HL-60/S4 (cell line): ENCODE results near the gene GLRX.

Experiments
- in situ Hi-C: fragments of 300-500 bp; cut with MboI; formaldehyde crosslinking; loops from 2 replicates; pipeline ENCODE4 v1.14.3; 2022; ENCODE audit warnings: low sequenced_read_pairs

GLRX gene

GRCh38 chr5:95856501-95856981 is 34.0 kb upstream of the GLRX start:
- in situ Hi-C loops = loop anchor here (25.0 kb wide), 1 partner anchor 481 kb away; no protein-coding TSS in a partner anchor

- in situ Hi-C loops = loop anchor here (25.0 kb wide), 1 partner anchor 484 kb away; no protein-coding TSS in a partner anchor
Observed at GRCh38 chr5:95853490-95853889, 31.0 kb upstream of the GLRX start.

DNA sequence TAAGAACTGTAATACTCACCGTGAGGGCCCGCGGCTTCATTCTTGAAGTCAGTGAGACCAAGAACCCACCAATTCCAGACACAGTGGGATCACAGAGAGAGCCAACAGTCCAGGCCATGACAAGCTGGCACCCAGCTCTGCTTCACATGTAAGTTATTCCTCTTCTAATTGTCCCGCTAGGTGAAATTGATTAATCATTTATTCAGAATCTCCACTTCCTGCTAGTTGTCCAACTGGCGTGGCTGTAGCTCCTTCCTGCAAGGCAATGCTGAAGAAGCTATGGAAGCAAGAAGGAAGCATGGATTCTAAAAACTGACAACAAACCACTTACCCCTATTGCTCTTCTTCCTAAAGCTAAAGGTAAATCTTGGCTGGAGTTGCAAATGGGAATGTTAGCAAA is 30.0 kb upstream of the GLRX start:
- in situ Hi-C loops = loop anchor here (25.0 kb wide), 1 partner anchor 485 kb away; no protein-coding TSS in a partner anchor

DNA sequence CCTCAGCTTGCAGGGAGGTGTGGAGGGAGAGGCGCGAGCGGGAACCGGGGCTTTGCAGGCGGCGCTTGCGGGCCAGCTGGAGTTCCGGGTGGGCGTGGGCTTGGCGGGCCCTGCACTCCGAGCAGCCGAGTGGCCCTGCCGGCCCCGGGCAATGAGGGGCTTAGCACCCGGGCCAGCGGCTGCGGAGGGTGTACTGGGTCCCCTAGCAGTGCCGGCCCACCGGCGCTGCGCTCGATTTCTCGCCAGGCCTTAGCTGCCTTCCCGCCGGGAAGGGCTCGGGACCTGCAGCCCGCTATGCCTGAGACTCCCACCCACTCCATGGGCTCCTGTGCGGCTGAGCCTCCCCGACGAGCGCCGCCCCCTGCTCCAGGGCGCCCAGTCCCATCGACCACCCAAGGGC is 28.6 kb upstream of the GLRX start:
- in situ Hi-C loops = loop anchor here (25.0 kb wide), 1 partner anchor 486 kb away; no protein-coding TSS in a partner anchor

GRCh38 chr5:95850391-95850894 is 27.9 kb upstream of the GLRX start:
- in situ Hi-C loops = loop anchor here (25.0 kb wide), 1 partner anchor 487 kb away; no protein-coding TSS in a partner anchor

DNA sequence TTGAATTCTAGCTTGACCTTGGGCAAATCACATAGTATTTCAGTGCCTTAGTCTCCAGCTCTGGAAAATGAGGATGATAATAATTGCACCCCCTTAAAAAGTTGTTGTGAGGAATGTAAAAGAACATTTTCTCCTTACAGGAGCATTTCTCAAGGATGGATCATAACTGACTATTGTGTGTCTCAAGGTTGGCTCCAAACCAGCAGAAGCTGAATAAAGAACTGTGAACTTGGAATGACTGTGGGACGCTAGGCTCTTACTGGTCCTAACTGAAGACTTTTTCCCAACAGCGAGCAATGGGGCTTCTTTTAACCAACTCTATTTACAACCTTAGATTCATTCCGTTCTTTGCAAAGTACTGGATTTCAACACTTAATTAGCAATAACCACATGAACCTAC is 26.2 kb upstream of the GLRX start:
- in situ Hi-C loops = loop anchor here (10.0 to 25.0 kb wide), 2 partner anchors 184 to 561 kb away; partner anchors contain the start of gene MCTP1

DNA sequence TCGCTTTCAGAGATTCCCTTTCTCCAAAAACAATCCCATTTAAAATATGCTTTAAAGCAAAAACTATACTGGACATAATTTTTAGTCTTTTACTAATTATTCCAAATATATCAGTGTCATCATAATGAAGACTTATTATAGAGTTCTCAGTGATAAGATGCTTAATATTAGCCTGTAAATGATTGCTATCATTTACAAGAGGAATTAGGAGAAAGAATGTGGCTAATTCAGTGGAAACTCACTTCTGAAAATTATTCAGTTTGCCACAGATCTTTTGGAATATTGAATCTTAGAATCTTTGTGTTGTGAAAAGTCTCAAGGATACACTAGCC is 24.7 kb upstream of the GLRX start:
- in situ Hi-C loops = loop anchor here (10.0 to 25.0 kb wide), 2 partner anchors 182 to 560 kb away; partner anchors contain the start of gene MCTP1

DNA sequence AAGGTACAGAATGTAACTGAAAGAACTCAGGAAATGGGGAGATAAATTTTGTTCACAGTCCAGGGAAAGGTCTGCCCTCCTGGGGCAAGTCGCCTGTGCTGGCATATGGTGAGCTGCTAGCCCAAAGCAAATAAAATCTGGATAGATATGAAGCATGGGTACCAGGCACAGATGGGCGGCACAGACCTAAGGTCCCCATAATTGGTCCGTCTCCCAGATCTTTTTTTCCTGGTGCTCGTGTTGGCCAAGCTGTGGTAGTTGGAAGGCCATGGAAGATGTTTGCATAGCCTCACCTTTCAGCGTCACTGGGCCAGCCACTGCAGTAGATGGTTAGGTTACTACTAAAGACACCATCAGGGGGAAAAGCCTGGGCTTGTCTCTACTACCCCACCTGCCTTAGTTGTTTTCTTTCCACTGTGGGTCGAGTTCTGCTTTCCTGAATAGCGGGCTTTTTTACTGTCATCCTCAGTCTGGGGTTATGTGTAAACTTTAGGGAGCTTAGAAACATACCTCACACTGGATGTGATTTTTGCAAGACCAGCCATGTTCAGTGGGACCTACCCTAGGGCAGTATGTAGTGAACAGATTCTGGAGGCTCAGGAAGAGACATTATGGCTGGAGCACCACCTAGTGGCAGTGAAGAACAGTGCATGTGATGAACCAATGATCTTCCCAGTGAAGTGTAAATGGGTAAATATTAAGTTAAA is 24.2 kb upstream of the GLRX start:
- in situ Hi-C loops = loop anchor here (10.0 to 25.0 kb wide), 2 partner anchors 182 to 559 kb away; partner anchors contain the start of gene MCTP1

DNA sequence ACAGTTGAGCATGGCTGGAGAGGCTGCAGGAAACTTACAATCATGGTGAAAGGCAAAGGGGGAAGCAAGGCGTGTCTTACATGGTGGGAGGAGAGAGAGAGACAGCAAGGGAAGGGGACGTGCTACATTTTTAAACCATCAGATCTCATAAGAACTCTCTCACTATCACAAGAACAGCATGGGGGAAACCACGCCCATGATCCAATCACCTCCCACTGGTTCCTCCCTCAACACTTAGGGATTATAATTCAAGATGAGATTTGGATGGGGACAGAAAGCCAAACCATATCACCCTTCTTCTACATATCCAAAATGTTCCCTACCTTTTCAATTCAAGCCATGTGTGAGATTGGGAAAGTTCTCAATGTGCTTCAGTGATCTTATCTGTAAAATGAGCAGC is 22.9 kb upstream of the GLRX start:
- in situ Hi-C loops = loop anchor here (10.0 to 25.0 kb wide), 2 partner anchors 181 to 558 kb away; partner anchors contain the start of gene MCTP1

DNA sequence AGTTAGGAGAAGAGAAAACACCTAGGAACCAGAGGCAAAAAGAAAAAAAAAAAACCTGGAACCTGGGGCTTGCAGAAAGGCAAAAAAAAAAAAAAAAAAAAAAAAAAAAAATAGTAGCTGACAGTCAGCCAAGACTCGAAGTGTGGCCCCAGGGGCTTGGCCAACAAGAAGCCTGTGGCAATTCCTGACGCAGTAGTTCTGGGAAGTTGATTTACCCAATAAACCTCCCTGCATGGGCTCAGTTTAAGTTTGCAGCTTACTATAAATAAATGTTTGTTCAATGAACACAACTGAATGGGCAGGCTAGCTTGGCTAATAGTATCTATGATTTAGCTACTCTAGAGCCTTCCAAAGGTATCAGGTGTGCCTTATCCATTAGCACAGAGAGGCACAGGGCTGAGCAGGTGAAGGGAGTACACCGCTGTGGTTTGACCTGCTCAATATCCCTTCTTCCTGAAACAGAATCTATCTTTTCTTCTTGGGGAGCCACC is 21.3 kb upstream of the GLRX start:
- in situ Hi-C loops = loop anchor here (5.0 to 25.0 kb wide), 3 partner anchors 66 to 556 kb away; partner anchors contain the start of gene MCTP1

GRCh38 chr5:95842854-95843544 is 20.5 kb upstream of the GLRX start:
- in situ Hi-C loops = loop anchor here (5.0 to 25.0 kb wide), 3 partner anchors 66 to 556 kb away; partner anchors contain the start of gene MCTP1

GRCh38 chr5:95841914-95842812 is 19.6 kb upstream of the GLRX start:
- in situ Hi-C loops = loop anchor here (5.0 to 25.0 kb wide), 3 partner anchors 65 to 555 kb away; partner anchors contain the start of gene MCTP1

- in situ Hi-C loops = loop anchor here (5.0 to 25.0 kb wide), 3 partner anchors 64 to 554 kb away; partner anchors contain the start of gene MCTP1
Observed at GRCh38 chr5:95840956-95841705, 18.6 kb upstream of the GLRX start.

DNA sequence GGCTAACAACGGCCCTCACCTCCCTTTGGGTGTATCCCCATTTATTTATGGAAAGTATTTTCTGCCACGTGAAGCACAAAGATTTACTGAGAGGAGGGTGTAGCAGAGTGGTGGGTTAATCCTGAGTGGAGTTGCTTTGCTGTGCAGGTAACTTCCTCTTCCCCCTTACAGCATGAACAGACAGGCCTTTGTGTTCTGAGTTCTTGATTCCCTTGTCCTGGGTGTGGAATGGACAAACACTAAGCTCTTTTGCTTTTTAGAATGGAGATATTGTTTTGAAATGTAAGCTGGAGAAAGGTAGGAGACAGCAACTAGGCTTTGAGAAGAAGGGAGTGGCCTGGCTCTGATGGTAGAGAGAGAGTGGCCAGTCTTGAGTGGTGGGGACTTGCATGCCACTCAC is 17.1 kb upstream of the GLRX start:
- in situ Hi-C loops = loop anchor here (5.0 to 25.0 kb wide), 3 partner anchors 62 to 552 kb away; partner anchors contain the start of gene MCTP1

- in situ Hi-C loops = loop anchor here (25.0 kb wide), 1 partner anchor 551 kb away; the partner anchor contains the start of gene MCTP1
Observed at GRCh38 chr5:95838556-95838955, 16.0 kb upstream of the GLRX start.

DNA sequence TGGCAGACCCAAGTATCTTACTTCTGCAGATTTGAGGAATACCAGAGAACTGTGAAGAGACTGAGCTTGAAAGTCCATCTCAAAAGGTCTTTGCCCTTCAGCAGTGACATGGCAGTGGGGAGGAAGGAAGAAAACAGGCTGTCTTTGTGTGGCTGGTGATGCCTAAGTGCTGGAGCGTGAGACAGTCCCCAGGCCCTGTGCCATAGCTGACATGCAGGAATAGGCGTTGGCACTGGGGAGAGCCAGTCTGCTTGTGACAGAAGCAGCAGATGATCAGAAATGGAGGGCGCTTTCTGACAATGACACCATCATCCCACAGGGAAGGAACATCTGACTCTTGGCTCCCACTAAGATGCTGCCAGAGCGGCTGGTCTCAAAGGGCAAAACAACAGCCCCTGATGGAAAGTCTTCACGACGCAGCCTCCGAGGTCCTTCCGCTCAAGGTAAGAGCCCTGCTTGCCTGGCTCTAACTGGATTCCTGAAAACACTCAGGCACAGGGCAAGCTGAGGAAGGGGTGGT is 15.5 kb upstream of the GLRX start:
- in situ Hi-C loops = loop anchor here (25.0 kb wide), 1 partner anchor 551 kb away; the partner anchor contains the start of gene MCTP1

GRCh38 chr5:95837492-95837891 is 15.0 kb upstream of the GLRX start:
- in situ Hi-C loops = loop anchor here (25.0 kb wide), 1 partner anchor 550 kb away; the partner anchor contains the start of gene MCTP1

DNA sequence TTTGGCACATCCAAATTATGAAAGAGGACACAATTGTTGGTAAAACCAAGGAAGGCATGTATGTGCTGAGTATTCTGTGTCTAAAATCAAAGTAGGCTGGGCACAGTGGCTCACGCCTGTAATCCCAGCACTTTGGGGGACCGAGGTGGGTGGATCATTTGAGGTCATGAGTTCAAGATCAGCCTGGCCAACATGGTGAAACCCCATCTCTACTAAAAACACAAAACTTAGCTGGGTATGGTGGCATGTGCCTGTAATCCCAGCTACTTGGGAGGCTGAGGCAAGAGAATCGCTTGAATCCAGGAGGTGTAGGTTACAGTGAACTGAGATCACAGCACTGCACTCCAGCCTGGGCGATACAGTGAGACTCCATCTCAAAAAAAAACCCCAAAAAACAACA is 14.4 kb upstream of the GLRX start:
- in situ Hi-C loops = loop anchor here (25.0 kb wide), 1 partner anchor 550 kb away; the partner anchor contains the start of gene MCTP1
